Measurements from ENCODE around the gene ZNF202.

The ZNF202 gene

DNA sequence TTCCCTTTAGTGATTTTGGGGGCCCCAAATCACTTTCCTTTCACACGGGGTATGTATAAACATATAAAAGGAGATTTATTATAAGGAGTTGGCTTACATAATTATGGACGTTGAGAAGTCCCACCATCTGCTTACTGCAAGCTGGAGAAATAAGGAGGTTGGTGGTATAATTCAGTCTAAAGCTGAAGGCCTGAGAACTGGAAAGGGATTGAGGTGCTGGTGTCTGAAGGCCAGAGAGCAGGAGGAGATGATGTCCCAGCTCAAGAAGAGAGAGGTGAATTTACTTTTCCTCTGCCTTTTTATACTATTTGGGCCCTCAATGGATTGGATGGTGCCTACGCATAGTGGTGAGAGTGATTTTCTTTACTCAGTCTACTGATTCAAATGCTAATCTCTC lies 1.3 kb upstream of the ZNF202 start:
- TF ChIP-seq CTCF (conservative IDR thresholded peaks at IDR 0.05; ENCODE audit: low read depth, low read length): no peak
- no peak for DNase-seq (ENCODE audit: low read depth)
- H3K4me3 ChIP-seq (ENCODE audit: low read length): no peak overlapping the region

GRCh38 chr11:123742031-123742723 lies 717 bp upstream of the ZNF202 start:
- no peak for TF ChIP-seq CTCF (conservative IDR thresholded peaks at IDR 0.05; ENCODE audit: low read depth, low read length)
- H3K4me3 ChIP-seq (ENCODE audit: low read length): peak overlapping the region; percentile 89
- no peak for DNase-seq (ENCODE audit: low read depth)

DNA sequence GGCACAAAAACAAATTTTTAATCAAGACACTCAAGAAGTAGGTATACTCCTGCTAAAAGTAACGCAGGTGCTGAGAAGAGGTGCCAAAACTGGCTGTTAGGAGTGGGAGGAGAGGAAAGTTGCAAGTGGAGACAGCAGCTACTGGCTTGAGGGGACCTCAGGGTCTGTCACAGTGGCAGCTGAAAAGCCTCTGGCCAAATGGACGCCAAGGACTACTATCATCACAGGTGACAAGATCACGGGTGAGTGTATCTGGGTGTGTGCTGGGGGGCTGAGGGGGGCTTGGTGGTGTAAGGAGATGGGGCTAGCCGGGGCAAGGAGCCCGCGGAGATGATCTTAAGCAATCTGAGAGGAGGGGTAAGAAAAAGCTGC lies 687 bp downstream of the ZNF202 start:
- TF ChIP-seq CTCF (conservative IDR thresholded peaks at IDR 0.05; ENCODE audit: low read depth, low read length): no peak
- peak overlapping the region; percentile 89 for H3K4me3 ChIP-seq (ENCODE audit: low read length)
- DNase-seq (ENCODE audit: low read depth): no peak

GRCh38 chr11:123738374-123738773 lies 3.1 kb downstream of the ZNF202 start:
- no peak for DNase-seq (ENCODE audit: low read depth)
- TF ChIP-seq CTCF (conservative IDR thresholded peaks at IDR 0.05; ENCODE audit: low read depth, low read length): no peak
- H3K4me3 ChIP-seq (ENCODE audit: low read length): no peak overlapping the region

GRCh38 chr11:123736769-123737168 lies 4.7 kb downstream of the ZNF202 start:
- TF ChIP-seq CTCF (conservative IDR thresholded peaks at IDR 0.05; ENCODE audit: low read depth, low read length): no peak
- no peak for DNase-seq (ENCODE audit: low read depth)
- H3K4me3 ChIP-seq (ENCODE audit: low read length): no peak overlapping the region

DNA sequence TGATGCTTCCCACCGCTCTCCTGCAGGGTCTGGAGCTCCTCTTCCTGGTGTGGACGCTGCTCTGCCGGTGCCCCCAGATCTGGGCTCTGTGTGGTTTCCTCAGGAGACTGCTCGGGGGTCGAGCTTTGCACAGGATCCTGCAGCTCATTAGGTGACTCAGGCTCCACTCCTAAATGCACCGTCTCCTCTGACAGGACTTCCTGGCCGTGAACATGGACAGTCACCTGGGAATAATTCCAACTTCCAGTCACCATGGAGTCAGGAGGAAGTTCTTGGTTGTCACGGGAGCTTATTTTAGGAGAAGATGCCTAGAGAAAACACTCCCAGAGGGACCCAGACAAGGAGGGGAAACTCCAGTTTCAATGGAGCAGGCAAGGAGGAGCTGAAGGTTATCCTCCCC lies 11.9 kb downstream of the ZNF202 start:
- no peak overlapping the region for H3K4me3 ChIP-seq (ENCODE audit: low read length)
- TF ChIP-seq CTCF (conservative IDR thresholded peaks at IDR 0.05; ENCODE audit: low read depth, low read length): no peak
- DNase-seq (ENCODE audit: low read depth): no peak

DNA sequence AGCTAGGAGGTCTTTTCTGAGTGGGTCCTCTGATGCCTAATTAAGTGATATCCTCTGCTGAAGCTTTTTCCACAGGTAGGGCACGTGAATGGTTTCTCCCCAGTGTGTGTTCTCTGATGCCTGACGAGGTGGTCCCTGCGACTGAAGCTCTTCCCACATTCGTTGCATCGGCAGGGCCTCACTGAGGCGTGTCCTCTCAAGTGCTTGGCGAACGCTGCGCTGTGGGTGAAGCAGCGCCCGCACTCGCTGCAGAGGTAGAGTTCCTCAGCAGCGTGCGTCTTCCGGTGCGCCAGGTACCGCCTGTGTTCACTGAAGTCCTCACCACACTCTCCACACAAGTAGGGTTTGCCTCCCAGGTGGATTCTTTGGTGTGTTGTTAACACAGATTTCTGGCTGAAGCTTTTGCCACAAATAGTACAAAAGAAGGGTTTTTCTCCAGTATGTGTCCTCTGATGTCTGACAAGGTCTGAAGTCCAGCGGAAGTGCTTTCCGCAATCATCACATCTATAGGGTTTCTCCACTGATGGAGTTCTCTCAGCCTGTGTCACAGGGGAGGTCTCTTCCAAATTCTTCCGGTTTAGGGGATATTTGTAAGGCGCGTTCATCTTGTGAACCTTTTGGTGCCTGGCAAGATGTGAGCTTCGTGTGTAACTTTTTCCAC lies 15.3 kb downstream of the ZNF202 start:
- no peak overlapping the region for H3K4me3 ChIP-seq (ENCODE audit: low read length)
- no peak for DNase-seq (ENCODE audit: low read depth)
- no peak for TF ChIP-seq CTCF (conservative IDR thresholded peaks at IDR 0.05; ENCODE audit: low read depth, low read length)
